Measurements from ENCODE around the gene NUF2. TPM values are rescaled to one million over a fixed set of nuclear protein-coding genes. Genes with fewer than 3 reads are reported as not detected.

NUF2 gene
- total and polyA plus RNA-seq, 2 of the 4 experiments (the other 2 are of a cell fraction) = 13.0 to 18.5 TPM

GRCh38 chr1:163399001-163399400 is 77.2 kb downstream of the NUF2 start:
- peaks cover 3% of the 10 kb centered on the region for H3K27me3 ChIP-seq (ENCODE audit: control insufficient read depth, insufficient read depth, low read length)
- H3K79me1 ChIP-seq (ENCODE audit: low read depth in 1 of 2, low read length in 2 of 2) = no peaks in the 10 kb centered on the region
- H2BK20ac ChIP-seq (ENCODE audit: low read depth, low read length) = no peak overlapping the region
- no peaks in the 10 kb centered on the region for H4K20me1 ChIP-seq (ENCODE audit: insufficient read depth, low read length)
- no peak overlapping the region for H3K18ac ChIP-seq (ENCODE audit: low read depth, low read length)
- no peak overlapping the region for H4K8ac ChIP-seq (ENCODE audit: low read depth in 2 of 2, low read length in 2 of 2)
- ATAC-seq (ENCODE audit: low read depth) (no peak), DNase-seq (no peak)
- H3K4ac ChIP-seq (ENCODE audit: low read depth, low read length) = no peak overlapping the region
- H4K5ac ChIP-seq (ENCODE audit: low read depth, low read length) = no peak overlapping the region
- H3K56ac ChIP-seq (ENCODE audit: extremely low read depth, insufficient read depth, low read length) = no peak overlapping the region
- POLR2A ChIA-PET (ENCODE audit: unreplicated experiment) = no interaction called here
- no peak overlapping the region for H2AK9ac ChIP-seq (replicated peaks; ENCODE audit: low read depth, low read length, poor library complexity)
- H3K36me3 ChIP-seq (ENCODE audit: control insufficient read depth, insufficient read depth, low read length) = no peaks in the 10 kb centered on the region
- H3K14ac ChIP-seq (replicated peaks; ENCODE audit: low read depth, low read length) = no peak overlapping the region
- no peak overlapping the region for H3K4me2 ChIP-seq (ENCODE audit: low read depth, low read length)
- in situ Hi-C loops (cut with MboI; ENCODE audit: low sequenced_read_pairs) (no loop called here), dilution Hi-C loops (cut with HindIII; ENCODE audit: low sequenced_read_pairs, unreplicated experiment) (no loop called here), intact Hi-C loops (cut with micrococcal nuclease) (no loop called here)
- no peak for TF ChIP-seq RFX5 (IDR thresholded peaks at IDR 0.05; ENCODE audit: low read depth, low read length)
- no peak for TF ChIP-seq MXI1 (IDR thresholded peaks at IDR 0.05; ENCODE audit: borderline replicate concordance, low read depth, low read length)
- no peak for TF ChIP-seq CHD1 (IDR thresholded peaks at IDR 0.05; ENCODE audit: low read depth, low read length)
- TF ChIP-seq NFE2L2 (IDR thresholded peaks at IDR 0.05; ENCODE audit: low read depth, low read length) = no peak
- no peak for TF ChIP-seq USF2 (IDR thresholded peaks at IDR 0.05; ENCODE audit: low read depth, low read length)
- TF ChIP-seq RAD21 (IDR thresholded peaks at IDR 0.05; ENCODE audit: low read length) = no peak
- TF ChIP-seq POLR2A (IDR thresholded peaks at IDR 0.05; ENCODE audit: low read depth, low read length) = no peak
- no peak for TF ChIP-seq MAFK (IDR thresholded peaks at IDR 0.05; ENCODE audit: low read depth, low read length)
- TF ChIP-seq CTCF (conservative IDR thresholded peaks at IDR 0.05; ENCODE audit: low read depth, low read length) = no peak
- no peak for TF ChIP-seq BHLHE40 (IDR thresholded peaks at IDR 0.05; ENCODE audit: low read depth, low read length)
- no peak for TF ChIP-seq CEBPB (IDR thresholded peaks at IDR 0.05; ENCODE audit: low read depth, low read length)
- no peak for TF ChIP-seq MAZ (IDR thresholded peaks at IDR 0.05; ENCODE audit: borderline replicate concordance, low read depth, low read length)
- TF ChIP-seq RCOR1 (IDR thresholded peaks at IDR 0.05; ENCODE audit: insufficient replicate concordance, low read length) = no peak
- no peak for TF ChIP-seq ELK1 (IDR thresholded peaks at IDR 0.05; ENCODE audit: borderline replicate concordance, low read depth, low read length)
- no peak for TF ChIP-seq SMC3 (IDR thresholded peaks at IDR 0.05; ENCODE audit: low read depth, low read length)
- TF ChIP-seq FOS (IDR thresholded peaks at IDR 0.05; ENCODE audit: low read depth, low read length) = no peak
- no peak overlapping the region for H3K23ac ChIP-seq (ENCODE audit: low read depth, low read length)
- H3K4me3 ChIP-seq (ENCODE audit: insufficient read depth, low read depth, low read length) = no peak overlapping the region
- no peak overlapping the region for H2BK120ac ChIP-seq (ENCODE audit: low read depth, low read length)
- H2BK15ac ChIP-seq (ENCODE audit: low read depth, low read length) = no peak overlapping the region
- no peak overlapping the region for H3K27ac ChIP-seq (ENCODE audit: insufficient read depth, low read length)
- no peak overlapping the region for H2AFZ ChIP-seq (replicated peaks; ENCODE audit: low read length, poor library complexity)
- no peaks in the 10 kb centered on the region for H3K9me3 ChIP-seq (ENCODE audit: control insufficient read depth, insufficient read depth, low read length)
- CTCF ChIA-PET = no interaction called here
- WGBS, 2 experiments (ENCODE audit: extremely low coverage in 2 of 2, insufficient read length in 1 of 2) = 72% methylated on average over 5 of the region's 5 CpGs; no CpG with 5 or more reads in 1 of the 2 experiments
- H3K9me1 ChIP-seq (ENCODE audit: insufficient read depth, low read length) = no peaks in the 10 kb centered on the region
- H3K9ac ChIP-seq (ENCODE audit: low read depth, low read length) = no peak overlapping the region
- H2BK5ac ChIP-seq (ENCODE audit: low read depth, low read length, poor library complexity, severe bottlenecking) = no peak overlapping the region
- no peak overlapping the region for H4K91ac ChIP-seq (ENCODE audit: insufficient read depth, low read depth, low read length)
- no peak overlapping the region for H2AK5ac ChIP-seq (ENCODE audit: low read depth, low read length)
- H3K4me1 ChIP-seq (ENCODE audit: control insufficient read depth, insufficient read depth, low read length) = no peaks in the 10 kb centered on the region
- no TSS peak for BruUV-seq (replicated peaks)
